K562 (cell line): ENCODE measurements around the gene UBE2H. TPM values are rescaled to one million over a fixed set of nuclear protein-coding genes. Genes with fewer than 3 reads are reported as not detected.
"Not testable (repeated sequence)": the region's sequence is repeated elsewhere in the genome, so short reads cannot be mapped to it uniquely, and the experiment has no call there.

ENCODE experiments used
- ATAC-seq: fragments of 200-7000 bp; cut with Tn5 transposase; 3 replicates; pipeline ENCODE4 v1.9.1; 2020; ENCODE audit warnings: moderate library complexity
- BruUV-seq: library from RNA; stranded (reverse); fragments of 400-500 nt; replicated peaks from 2 replicates; lab custom pipeline; 2021; lab: Mats Ljungman, UMichigan
- CTCF ChIA-PET: fragments of 300-600 bp; formaldehyde crosslinking; extraction: SDS; loops from one replicate; lab custom pipeline; 2021; ENCODE audit warnings: low intra/inter-chr PET ratio; lab: Yijun Ruan, JAX
- POLR2A ChIA-PET: fragments of 300-600, 350-650 bp; sonication (Branson Sonifier 250); formaldehyde crosslinking; extraction: SDS; loops from one replicate; lab custom pipeline; 2021; ENCODE audit warnings: antibody characterized with exemption, inconsistent platforms; lab: Yijun Ruan, JAX
- DNase-seq, 4 experiments: peaks; one replicate each; pipeline versions ENCODE4 v3.0.0 to v3.0.0-alpha.2; 2011 to 2018; ENCODE audit warnings: low spot score in 3 of 4, mixed read lengths in 3 of 4; ENCODE audit errors: extremely low read depth in 1 of 4
- FAIRE-seq: peaks from 2 replicates; lab custom pipeline; 2011; peaks lifted over from hg19 to GRCh38; lab: Jason Lieb, UNC
- H2AFZ ChIP-seq: 2 replicates; pipeline ENCODE4 v1.6.0; 2011; ENCODE audit warnings: low read depth, low read length, control low read depth, inconsistent platforms
- H3K27ac ChIP-seq: fragments of 200-600 bp; 3 replicates; pipeline ENCODE4 v1.8.0; 2011; ENCODE audit warnings: low read depth, mild to moderate bottlenecking, control low read depth, inconsistent platforms, low read length, moderate library complexity, mixed read lengths; ENCODE audit errors: extremely low read depth
- H3K27me3 ChIP-seq, 2 experiments: fragments of 300-600 bp in 1 of 2; 2 replicates in 1 of 2; 3 replicates in 1 of 2; pipeline versions ENCODE4 v1.6.0 to v1.8.0; 2011; ENCODE audit warnings: inconsistent platforms in 2 of 2, low read length in 2 of 2, mild to moderate bottlenecking in 1 of 2, mixed read lengths in 1 of 2, moderate library complexity in 1 of 2; ENCODE audit not compliant: control insufficient read depth in 2 of 2, insufficient read depth in 2 of 2
- H3K36me3 ChIP-seq: fragments of 300-600 bp; 3 replicates; pipeline ENCODE4 v1.8.0; 2011; ENCODE audit warnings: mild to moderate bottlenecking, low read length, inconsistent platforms; ENCODE audit not compliant: control insufficient read depth, insufficient read depth
- H3K4me1 ChIP-seq, 2 experiments: fragments of 200-600 bp in 1 of 2; replicated peaks in 1 of 2; 2 replicates in 1 of 2; 3 replicates in 1 of 2; pipeline versions ENCODE4 v1.5.1 to v1.8.0; 2011; ENCODE audit warnings: inconsistent platforms in 2 of 2, low read length in 2 of 2, mild to moderate bottlenecking in 1 of 2, mixed read lengths in 1 of 2, moderate library complexity in 1 of 2; ENCODE audit not compliant: control insufficient read depth in 2 of 2, insufficient read depth in 2 of 2
- H3K4me2 ChIP-seq: 2 replicates; pipeline ENCODE4 v1.6.1; 2011; ENCODE audit warnings: low read length, control low read depth, inconsistent platforms, mixed read lengths; ENCODE audit not compliant: insufficient read depth
- H3K4me3 ChIP-seq: fragments of 200-600 bp; sonication (generic), shearing (Covaris generic); 2 replicates; pipeline ENCODE4 v1.5.1; 2016; ENCODE audit warnings: control low read depth, inconsistent platforms
- H3K79me2 ChIP-seq: fragments of 200-600 bp; 3 replicates; pipeline ENCODE4 v1.8.0; 2011; ENCODE audit warnings: low read length, inconsistent platforms; ENCODE audit not compliant: control insufficient read depth, insufficient read depth
- H3K9ac ChIP-seq, 2 experiments: 2 replicates each; pipeline versions ENCODE4 v1.6.0 to v1.6.1; 2011; ENCODE audit warnings: low read depth in 2 of 2, low read length in 2 of 2, control low read depth in 1 of 2, inconsistent platforms in 1 of 2, mild to moderate bottlenecking in 1 of 2, mixed read lengths in 1 of 2; ENCODE audit not compliant: insufficient read depth in 1 of 2
- H3K9me1 ChIP-seq: one replicate; pipeline ENCODE4 v1.6.0; 2011; ENCODE audit warnings: inconsistent platforms, mild to moderate bottlenecking, low read length, moderate library complexity; ENCODE audit not compliant: control insufficient read depth, insufficient read depth
- H3K9me3 ChIP-seq: replicated peaks from 2 replicates; pipeline ENCODE4 v1.5.1; 2011; ENCODE audit warnings: low read depth, low read length, inconsistent platforms; ENCODE audit not compliant: control insufficient read depth, insufficient read depth
- H4K20me1 ChIP-seq: replicated peaks from 2 replicates; pipeline ENCODE4 v1.6.1; 2011; ENCODE audit warnings: low read length, inconsistent platforms, mixed read lengths; ENCODE audit not compliant: control insufficient read depth, insufficient read depth
- BRF1 ChIP-seq: IDR thresholded peaks from 3 replicates; pipeline ENCODE4 v1.6.1; 2011; ENCODE audit warnings: borderline replicate concordance, mild to moderate bottlenecking; ENCODE audit not compliant: insufficient read length; ENCODE audit errors: extremely low read depth
- C11orf30 ChIP-seq: fragments of 450-650 bp; IDR thresholded peaks from 2 replicates; pipeline ENCODE4 v1.6.1; 2016; ENCODE audit warnings: low read depth, mild to moderate bottlenecking
- HMBOX1 ChIP-seq: sonication (generic); IDR thresholded peaks from 2 replicates; pipeline ENCODE4 v1.6.1; 2016
- MAFF ChIP-seq: IDR thresholded peaks from 2 replicates; pipeline ENCODE4 v1.6.1; 2012; ENCODE audit warnings: low read length, improper control_type of control experiment
- MAFG ChIP-seq: fragments of 450-650 bp; conservative IDR thresholded peaks from 2 replicates; pipeline ENCODE4 v1.6.1; 2016; ENCODE audit warnings: missing genetic modification characterization, missing compliant biosample characterization
- MAFK ChIP-seq: IDR thresholded peaks from 2 replicates; pipeline ENCODE4 v1.6.1; 2011; ENCODE audit warnings: low read length, improper control_type of control experiment
- SMAD3 ChIP-seq: fragments of 450-650 bp; formaldehyde crosslinking; conservative IDR thresholded peaks from 2 replicates; pipeline ENCODE4 v1.4.0; 2020; ENCODE audit warnings: mild to moderate bottlenecking
- ZNF316 ChIP-seq: fragments of 450-650 bp; IDR thresholded peaks from 2 replicates; pipeline ENCODE4 v1.6.1; 2016
- ZNF717 ChIP-seq: fragments of 250-450 bp; sonication (Bioruptor Pico); IDR thresholded peaks from 2 replicates; pipeline ENCODE4 v1.5.0; 2021
- WGBS: fragments of 100-300 bp; shearing (Covaris generic); methylation state at CpG from one replicate; pipeline ENCODE4 v1.1.6; 2016; ENCODE audit warnings: low coverage, mixed read lengths; ENCODE audit not compliant: insufficient coverage; ENCODE audit errors: missing lambda C conversion rate; 5-methylcytosine and 5-hydroxymethylcytosine counted together
- in situ Hi-C: fragments of 300-500 bp; cut with MboI; formaldehyde crosslinking; loops from 4 replicates; pipeline ENCODE4 v1.15.0; 2018; ENCODE audit warnings: inconsistent platforms, mixed read lengths
- intact Hi-C: fragments of 100-400 bp; cut with micrococcal nuclease; formaldehyde crosslinking; loops from 2 replicates; pipeline ENCODE4 v1.14.2; 2022
- polyA plus RNA-seq, 8 experiments: library from polyadenylated mRNA; depleted of rRNA in 4 of 8; stranded (reverse) in 5 of 8; unstranded in 3 of 8; fragments of >200 nt; fragmentation: Nextera tagmentation in 2 of 8; fragmentation: Illumina TruSeq in 1 of 8; extraction: Ambion mirVana in 2 of 8; extraction: Trizol in 1 of 8; gene quantifications; 2 replicates each; pipeline versions ENCODE4 v1.2.1 to v1.2.3, GENCODE V29; 2011 to 2014; ENCODE audit warnings: inconsistent platforms in 1 of 8, missing spikeins in 1 of 8
- total RNA-seq, 7 experiments: library from RNA; depleted of rRNA in 6 of 7; stranded (reverse); fragments of >200 nt in 6 of 7; fragmentation: Illumina TruSeq in 2 of 7; extraction: Trizol in 2 of 7; gene quantifications; 2 replicates each; pipeline versions ENCODE4 v1.2.1 to v1.2.3, GENCODE V29; 2011 to 2021; ENCODE audit warnings: low replicate concordance in 1 of 7

Gene UBE2H
- total and polyA plus RNA-seq, 9 of the 15 experiments (the other 6 are each of a cell fraction or from before 2014, with no cell fraction given), result 6.3 to 33.0 (median 13.3) TPM

DNA sequence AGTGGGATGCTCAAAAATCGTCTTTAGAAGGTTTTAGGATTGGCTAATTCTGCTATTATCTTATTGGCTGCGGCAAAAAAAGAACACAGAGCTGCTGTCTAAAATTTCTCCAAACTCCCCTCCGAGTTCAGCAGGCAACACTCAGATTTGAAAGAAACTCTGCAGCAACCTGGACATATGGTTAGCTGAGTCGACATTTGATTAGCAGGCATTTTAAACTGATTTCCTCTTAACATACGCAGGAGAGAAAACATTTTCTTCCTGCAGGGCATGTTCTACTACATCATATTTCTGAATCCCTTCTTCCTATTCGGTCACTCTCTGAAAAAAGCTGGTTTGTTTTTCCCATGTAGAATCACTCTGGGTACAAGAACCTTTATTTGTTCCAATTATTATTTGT lies 119.4 kb downstream of the UBE2H start:
- in situ Hi-C loops, result loop anchor here (5.0 kb wide), 1 partner anchor 179 kb away; no protein-coding TSS in a partner anchor

DNA sequence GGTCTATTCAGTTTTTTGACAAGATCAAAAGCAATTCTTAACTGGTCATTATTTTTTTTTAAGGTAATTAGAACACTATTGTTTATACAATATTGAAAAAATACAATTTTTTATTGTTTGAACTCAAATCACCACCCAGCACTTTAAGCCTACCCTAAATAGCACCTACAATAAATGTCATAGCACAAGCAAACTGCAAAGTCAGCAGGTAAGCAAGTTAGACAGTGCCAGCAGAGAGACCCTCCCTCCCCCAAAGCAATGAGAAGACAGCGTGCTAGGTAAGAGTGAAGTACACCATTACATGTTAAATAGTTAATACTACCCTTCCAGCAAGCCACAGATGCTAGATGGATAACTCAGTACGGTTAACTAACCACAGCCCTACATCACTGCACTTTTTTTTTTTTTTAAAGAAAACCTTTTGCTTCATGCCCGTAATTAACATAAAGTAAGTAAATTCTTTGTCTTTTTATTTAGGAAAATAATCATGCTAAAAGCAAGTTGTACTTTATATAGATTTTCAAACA lies 120.0 kb downstream of the UBE2H start:
- intact Hi-C loops, result loop anchor here (2.0 kb wide), 1 partner anchor 14 kb away; no protein-coding TSS in a partner anchor
- ChIA-PET CTCF (no interaction called here), POLR2A (no interaction called here)
- Histone ChIP-seq H3K27me3 (no peaks in the 10 kb centered on the region), H4K20me1 (no peaks in the 10 kb centered on the region), H3K36me3 (no peaks in the 10 kb centered on the region), H3K9me3 (no peaks in the 10 kb centered on the region), H3K4me3 (no peak overlapping the region), H2AFZ (no peak overlapping the region), H3K9me1 (no peaks in the 10 kb centered on the region), H3K79me2 (no peaks in the 10 kb centered on the region), H3K27ac (no peak overlapping the region), H3K9ac (no peak overlapping the region), H3K4me2 (no peak overlapping the region), H3K4me1 (peaks cover 9 to 32% of the 10 kb centered on the region in 2 experiments; a peak in 4 of 5 replicates)
- no TSS peak for BruUV-seq
- DNase-seq, result no peak
- FAIRE-seq, result no peak
- ATAC-seq, result no peak
- peak; percentile 83 for TF ChIP-seq HMBOX1
- peak; percentile 84 for TF ChIP-seq C11orf30
- TF ChIP-seq ZNF316, result peak; percentile 85
- TF ChIP-seq MAFK, result peak; percentile 61
- peak; percentile 74 for TF ChIP-seq MAFG
- 0 out of 2 replicates have a peak, but pooled peaks have one; percentile 19 for TF ChIP-seq MAFF
- TF ChIP-seq BRF1, result peak; percentile 2
- no peak for TF ChIP-seq ZNF717 (CRISPR knock-in tag)
- TF ChIP-seq SMAD3 (CRISPR knock-in tag), result no peak
- 79% methylated on average over 3 of the region's 3 CpGs for WGBS
- in situ Hi-C loops, result loop anchor here (5.0 kb wide), 1 partner anchor 180 kb away; no protein-coding TSS in a partner anchor

More for the DNA sequence above, 119.4 kb downstream of the UBE2H start:
- H3K9me3 ChIP-seq, H3K4me2 ChIP-seq, FAIRE-seq, CTCF ChIA-PET, H3K79me2 ChIP-seq, H3K4me3 ChIP-seq, H3K27ac ChIP-seq, DNase-seq, H3K27me3 ChIP-seq, H3K9me1 ChIP-seq, H3K9ac ChIP-seq, ATAC-seq, H4K20me1 ChIP-seq, H2AFZ ChIP-seq, H3K36me3 ChIP-seq: not testable (repeated sequence)
- TSS peak; percentile 34 for BruUV-seq
- POLR2A ChIA-PET, result interaction anchor here (0.9 to 1.4 kb wide), 2 partner anchors 8 to 12 kb away, joined by 3 to 6 read pairs; no protein-coding TSS in a partner anchor
- intact Hi-C loops, result loop anchor here (2.0 kb wide), 1 partner anchor 13 kb away; no protein-coding TSS in a partner anchor
- WGBS, result 50% methylated on average over 6 of the region's 6 CpGs
- peaks cover 7 to 32% of the 10 kb centered on the region in 2 experiments; a peak in 4 of 5 replicates for H3K4me1 ChIP-seq
